ENCODE measurements around the gene GRK7. TPM values are rescaled to one million over a fixed set of nuclear protein-coding genes. Genes with fewer than 3 reads are reported as not detected.

The GRK7 gene
- total and polyA plus RNA-seq, 9 of the 15 experiments (the other 6 are each of a cell fraction or from before 2014, with no cell fraction given) = 0.01 to 0.08 (median 0.04) TPM; not detected in 3

GRCh38 chr3:141804778-141805639 lies 41.8 kb downstream of the GRK7 start (continued):
- TF ChIP-seq FOXO4 (CRISPR knock-in tag; IDR thresholded peaks at IDR 0.05) (no peak), HSF4 (CRISPR knock-in tag; IDR thresholded peaks at IDR 0.05; ENCODE audit: borderline replicate concordance) (no peak), PBX2 (CRISPR knock-in tag; IDR thresholded peaks at IDR 0.05; ENCODE audit: low read depth) (no peak), PBX2 (tag; conservative IDR thresholded peaks at IDR 0.05; ENCODE audit: low read depth) (peak; percentile 49; the same call in 1 of the 2 replicates), ELK3 (CRISPR knock-in tag; IDR thresholded peaks at IDR 0.05) (no peak), RBM15 (IDR thresholded peaks at IDR 0.05; ENCODE audit: insufficient read depth, low read length) (no peak), KAT8 (IDR thresholded peaks at IDR 0.05; ENCODE audit: low read depth) (no peak), GMEB1 (CRISPR knock-in tag; IDR thresholded peaks at IDR 0.05) (no peak), DLX4 (CRISPR knock-in tag; IDR thresholded peaks at IDR 0.05) (no peak), ZSCAN29 (IDR thresholded peaks at IDR 0.05) (0 out of 2 replicates have a peak, but pooled peaks have one; percentile 11), PKNOX1 (IDR thresholded peaks at IDR 0.05) (peak; percentile 75), TFAM (CRISPR knock-in tag; conservative IDR thresholded peaks at IDR 0.05) (no peak), BRD4 (IDR thresholded peaks at IDR 0.05) (no peak), TAF9B (IDR thresholded peaks at IDR 0.05; ENCODE audit: partially characterized antibody) (peak; percentile 82), ARID3B (CRISPR knock-in tag; IDR thresholded peaks at IDR 0.05; ENCODE audit: borderline replicate concordance) (no peak), KAT2B (IDR thresholded peaks at IDR 0.05; ENCODE audit: low read depth, low read length) (no peak)

Data from K562 (cell line).